ENCODE results near the gene APOA5. TPM values are rescaled to one million over a fixed set of nuclear protein-coding genes. Genes with fewer than 3 reads are reported as not detected.

APOA5 gene
- total RNA-seq, 2 donors from 2014 or later: not detected

DNA sequence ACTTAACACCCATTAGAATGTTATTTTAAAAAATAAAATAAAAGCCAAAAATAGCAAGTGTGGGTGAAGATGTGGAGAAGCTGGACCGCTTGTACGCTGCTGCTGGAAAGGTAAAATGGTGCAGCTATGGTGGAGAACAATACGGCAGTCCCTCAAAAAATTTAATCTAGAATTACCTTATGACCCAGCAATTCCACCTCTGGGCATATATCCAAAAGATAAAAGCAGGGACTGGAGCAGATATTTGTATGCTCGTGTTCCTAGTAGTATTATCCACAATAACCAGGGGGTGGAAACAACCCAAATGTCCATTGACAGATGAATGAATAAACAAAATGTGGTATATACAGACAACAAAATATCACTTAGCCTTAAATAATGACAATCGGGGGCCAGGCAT, 6.1 kb upstream of the APOA5 start:
- no peaks in the 10 kb centered on the region for H3K9me3 Mint-ChIP-seq
- H3K36me3 Mint-ChIP-seq: no peaks in the 10 kb centered on the region
- no peak overlapping the region for H3K27ac Mint-ChIP-seq
- peaks cover 0 to 3% of the 10 kb centered on the region in 2 donors for H3K4me1 Mint-ChIP-seq (ENCODE audit: low read depth in 2 of 2)
- no peak overlapping the region for H3K4me3 Mint-ChIP-seq
- no peak for ATAC-seq
- H3K27me3 Mint-ChIP-seq: peaks cover 6 to 16% of the 10 kb centered on the region in 2 donors
- no peak for DNase-seq (ENCODE audit: low spot score)

GRCh38 chr11:116796548-116796947, 4.9 kb upstream of the APOA5 start:
- no peak for DNase-seq (ENCODE audit: low spot score)
- Mint-ChIP-seq H3K9me3 (no peaks in the 10 kb centered on the region), H3K4me3 (no peak overlapping the region), H3K27me3 (peaks cover 2 to 12% of the 10 kb centered on the region in 2 donors), H3K36me3 (no peaks in the 10 kb centered on the region), H3K4me1 (ENCODE audit: low read depth in 2 of 2) (peaks cover 0 to 3% of the 10 kb centered on the region in 2 donors), H3K27ac (no peak overlapping the region)
- no peak for ATAC-seq

DNA sequence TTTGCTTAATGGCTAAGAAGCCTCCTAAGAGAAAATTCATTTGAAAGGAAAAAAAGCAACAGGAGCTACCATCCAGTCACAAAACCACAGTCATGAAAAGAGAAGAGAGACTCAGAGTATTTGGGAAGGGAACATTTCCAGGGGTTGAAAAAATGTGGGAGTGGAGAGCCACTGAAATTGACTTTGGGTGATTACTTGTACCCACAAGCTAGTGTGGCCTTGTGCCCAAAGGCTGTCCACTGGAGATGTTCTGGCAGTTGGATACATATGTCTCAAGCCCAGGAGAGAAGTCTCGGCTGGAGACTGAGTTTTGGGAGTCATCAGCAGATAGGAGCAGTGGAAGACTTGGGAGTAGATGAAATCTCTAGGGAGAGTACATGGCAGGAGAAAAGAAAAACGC, 3.2 kb upstream of the APOA5 start:
- ATAC-seq (no peak), DNase-seq (ENCODE audit: low spot score) (no peak)
- H3K36me3 Mint-ChIP-seq: no peaks in the 10 kb centered on the region
- H3K27me3 Mint-ChIP-seq: peaks cover 2 to 5% of the 10 kb centered on the region in 2 donors
- no peak overlapping the region for H3K27ac Mint-ChIP-seq
- no peaks in the 10 kb centered on the region for H3K9me3 Mint-ChIP-seq
- no peak overlapping the region for H3K4me3 Mint-ChIP-seq
- peaks cover 6 to 10% of the 10 kb centered on the region in 2 donors for H3K4me1 Mint-ChIP-seq (ENCODE audit: low read depth in 2 of 2)

DNA sequence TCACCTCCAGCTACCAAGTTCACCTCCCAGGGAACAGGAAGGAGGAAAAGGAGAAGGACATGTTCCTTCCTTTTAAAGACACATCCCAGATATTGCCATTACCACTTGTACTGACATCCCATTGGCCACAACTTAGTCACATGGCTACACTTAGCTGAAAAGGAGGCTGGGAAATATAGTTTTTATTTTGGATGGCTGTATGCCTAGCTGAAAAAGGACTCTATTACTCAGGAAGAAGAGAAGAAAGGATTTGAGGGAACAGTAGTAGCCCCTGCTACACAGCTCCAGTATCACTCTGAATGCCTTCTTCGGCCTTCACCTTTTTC, 2.1 kb upstream of the APOA5 start:
- H3K9me3 Mint-ChIP-seq: no peaks in the 10 kb centered on the region
- peaks cover 0 to under 1% of the 10 kb centered on the region in 2 donors for H3K27me3 Mint-ChIP-seq
- DNase-seq (ENCODE audit: low spot score) (no peak), ATAC-seq (no peak)
- H3K4me3 Mint-ChIP-seq: no peak overlapping the region
- H3K27ac Mint-ChIP-seq: no peak overlapping the region
- no peaks in the 10 kb centered on the region for H3K36me3 Mint-ChIP-seq
- H3K4me1 Mint-ChIP-seq (ENCODE audit: low read depth in 2 of 2): peaks cover 7 to 10% of the 10 kb centered on the region in 2 donors

- no peak for DNase-seq (ENCODE audit: low spot score)
- no peak overlapping the region for H3K27ac Mint-ChIP-seq
These were observed 1.4 kb upstream of the APOA5 start for GRCh38 chr11:116792869-116793771.

GRCh38 chr11:116792144-116792868, 627 bp upstream of the APOA5 start:
- H3K4me1 Mint-ChIP-seq (ENCODE audit: low read depth in 2 of 2): peaks cover 15 to 16% of the 10 kb centered on the region in 2 donors
- no peak overlapping the region for H3K4me3 Mint-ChIP-seq
- H3K27me3 Mint-ChIP-seq: no peaks in the 10 kb centered on the region
- DNase-seq (ENCODE audit: low spot score) (no peak), ATAC-seq (no peak)
- H3K9me3 Mint-ChIP-seq: no peaks in the 10 kb centered on the region
- no peak overlapping the region for H3K27ac Mint-ChIP-seq
- peaks cover 4% of the 10 kb centered on the region for H3K36me3 Mint-ChIP-seq

More at GRCh38 chr11:116792869-116793771, 1.4 kb upstream of the APOA5 start:
- peaks cover 13 to 15% of the 10 kb centered on the region in 2 donors for H3K4me1 Mint-ChIP-seq (ENCODE audit: low read depth in 2 of 2)
- H3K27me3 Mint-ChIP-seq: no peaks in the 10 kb centered on the region
- H3K36me3 Mint-ChIP-seq: peaks cover under 1% of the 10 kb centered on the region
- H3K9me3 Mint-ChIP-seq: no peaks in the 10 kb centered on the region
- H3K4me3 Mint-ChIP-seq: no peak overlapping the region
- ATAC-seq: no peak

DNA sequence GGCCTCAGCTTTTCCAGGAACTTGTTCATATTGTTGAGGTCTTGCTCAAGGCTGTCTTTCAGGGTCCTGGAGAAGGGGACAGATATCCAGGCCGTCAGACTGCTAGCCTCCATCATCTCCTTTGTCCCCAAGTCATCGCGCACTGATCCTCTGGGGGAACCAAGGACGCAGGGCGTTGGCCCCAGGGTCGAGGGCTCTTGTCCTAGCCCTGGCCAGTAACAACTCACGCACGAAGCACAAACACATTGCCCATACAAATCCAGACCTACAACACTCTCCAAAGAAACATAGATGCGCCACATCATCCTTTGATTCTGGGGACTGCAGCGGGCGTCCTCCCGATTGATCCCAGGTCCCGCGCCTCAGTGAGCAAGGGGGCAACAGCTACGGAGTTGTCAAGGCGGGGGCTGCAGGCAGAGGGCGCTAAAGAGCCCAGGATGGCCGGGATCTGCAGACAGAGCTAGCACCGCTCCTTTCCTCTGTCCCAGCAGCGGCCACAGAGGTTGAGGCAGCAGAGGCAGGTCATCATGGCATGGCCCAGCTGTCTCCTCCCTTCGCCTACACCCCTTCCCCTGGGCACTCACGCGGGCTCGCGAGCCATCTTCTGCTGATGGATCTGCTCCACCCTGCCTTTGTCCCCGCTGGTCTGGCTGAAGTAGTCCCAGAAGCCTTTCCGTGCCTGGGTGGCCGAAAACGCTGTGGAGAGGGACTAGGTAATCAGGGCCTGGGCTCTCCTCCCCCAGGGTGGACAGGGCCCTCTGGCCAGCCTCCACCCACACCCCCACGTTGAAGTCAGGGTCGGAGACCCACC, 472 bp downstream of the APOA5 start:
- ATAC-seq (peak; percentile 69 to 74), DNase-seq (ENCODE audit: low spot score) (peak; percentile 68)
- H3K36me3 Mint-ChIP-seq: peaks cover 12% of the 10 kb centered on the region
- H3K27me3 Mint-ChIP-seq: no peaks in the 10 kb centered on the region
- no peaks in the 10 kb centered on the region for H3K9me3 Mint-ChIP-seq
- H3K4me1 Mint-ChIP-seq (ENCODE audit: low read depth in 2 of 2): peaks cover 26 to 27% of the 10 kb centered on the region in 2 donors
- H3K4me3 Mint-ChIP-seq: no peak overlapping the region
- no peak overlapping the region for H3K27ac Mint-ChIP-seq

DNA sequence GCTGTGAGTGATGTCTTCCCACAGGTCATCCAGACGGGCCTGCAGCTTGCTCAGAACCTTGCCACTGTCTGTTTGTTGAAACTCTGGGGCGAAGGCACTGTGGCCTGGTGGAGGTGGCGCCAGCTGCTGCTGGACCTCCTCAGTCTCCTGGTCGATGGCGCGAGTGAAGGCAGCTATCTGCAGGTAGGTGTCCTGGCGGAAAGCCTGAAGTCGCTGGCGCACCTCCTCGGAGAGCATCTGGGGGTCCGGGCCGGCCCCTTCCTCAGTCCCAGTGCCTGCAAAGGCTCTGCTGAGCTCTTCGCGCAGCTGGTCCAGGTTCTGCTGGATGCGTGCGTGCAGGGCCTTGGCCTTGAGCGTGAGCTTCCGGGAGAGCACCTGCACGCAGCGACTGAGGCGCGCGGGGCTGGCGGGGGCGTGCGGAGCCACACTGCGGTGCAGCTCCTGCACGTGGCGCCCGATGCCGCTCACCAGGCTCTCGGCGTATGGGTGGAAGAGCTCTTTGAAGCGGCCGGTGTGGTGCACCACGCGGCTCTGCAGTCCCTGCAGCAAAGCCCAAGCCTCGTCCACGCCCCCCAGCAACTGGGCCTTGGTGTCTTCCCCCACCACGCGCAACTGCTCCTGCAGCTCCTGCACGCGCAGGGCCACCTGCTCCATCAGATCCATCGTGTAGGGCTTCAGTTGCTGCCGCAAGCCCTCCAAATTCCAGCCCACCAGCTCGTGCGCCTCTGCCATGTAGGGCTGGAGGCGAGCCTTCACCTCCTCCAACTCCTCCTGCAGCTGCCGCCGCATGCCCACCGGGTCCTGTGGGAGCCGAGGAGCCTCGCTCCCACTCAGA, 1.3 kb downstream of the APOA5 start:
- Mint-ChIP-seq H3K4me3 (no peak overlapping the region), H3K36me3 (peaks cover 18% of the 10 kb centered on the region), H3K4me1 (ENCODE audit: low read depth in 2 of 2) (peaks cover 29 to 34% of the 10 kb centered on the region in 2 donors), H3K27me3 (no peaks in the 10 kb centered on the region), H3K27ac (no peak overlapping the region), H3K9me3 (no peaks in the 10 kb centered on the region)
- ATAC-seq (no peak), DNase-seq (ENCODE audit: low spot score) (no peak)

GRCh38 chr11:116788975-116789374, 2.7 kb downstream of the APOA5 start:
- Mint-ChIP-seq H3K4me3 (peak overlapping the region; percentile 92), H3K9me3 (no peaks in the 10 kb centered on the region), H3K36me3 (peaks cover 32% of the 10 kb centered on the region), H3K27me3 (no peaks in the 10 kb centered on the region), H3K27ac (peak overlapping the region; percentile 94 to 97), H3K4me1 (ENCODE audit: low read depth in 2 of 2) (peaks cover 41 to 48% of the 10 kb centered on the region in 2 donors)
- ATAC-seq (no peak), DNase-seq (ENCODE audit: low spot score) (no peak)

DNA sequence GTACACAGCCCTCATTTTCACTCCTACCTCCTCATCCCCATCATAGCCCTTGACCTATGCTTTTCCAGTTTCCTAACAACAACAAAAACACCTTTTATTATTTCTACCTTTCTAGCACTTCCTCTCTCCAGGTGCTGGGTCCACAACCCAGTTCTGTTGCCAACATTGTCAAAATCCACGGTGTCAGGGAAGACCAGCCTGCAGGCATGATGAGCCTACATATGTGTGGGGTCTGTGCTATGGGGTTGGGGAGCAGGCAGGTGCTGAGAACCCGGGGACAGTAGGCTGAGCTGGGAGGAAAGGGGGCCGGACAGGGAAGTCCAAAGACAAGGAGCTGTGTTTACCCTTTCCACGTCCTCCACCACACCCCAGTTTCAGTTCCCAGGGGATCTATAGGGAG, 3.1 kb downstream of the APOA5 start:
- Mint-ChIP-seq H3K27ac (peak overlapping the region; percentile 94 to 97), H3K27me3 (no peaks in the 10 kb centered on the region), H3K4me1 (ENCODE audit: low read depth in 2 of 2) (peaks cover 41 to 50% of the 10 kb centered on the region in 2 donors), H3K36me3 (peaks cover 33% of the 10 kb centered on the region), H3K9me3 (no peaks in the 10 kb centered on the region), H3K4me3 (peak overlapping the region; percentile 92)
- DNase-seq (ENCODE audit: low spot score) (no peak), ATAC-seq (no peak)

DNA sequence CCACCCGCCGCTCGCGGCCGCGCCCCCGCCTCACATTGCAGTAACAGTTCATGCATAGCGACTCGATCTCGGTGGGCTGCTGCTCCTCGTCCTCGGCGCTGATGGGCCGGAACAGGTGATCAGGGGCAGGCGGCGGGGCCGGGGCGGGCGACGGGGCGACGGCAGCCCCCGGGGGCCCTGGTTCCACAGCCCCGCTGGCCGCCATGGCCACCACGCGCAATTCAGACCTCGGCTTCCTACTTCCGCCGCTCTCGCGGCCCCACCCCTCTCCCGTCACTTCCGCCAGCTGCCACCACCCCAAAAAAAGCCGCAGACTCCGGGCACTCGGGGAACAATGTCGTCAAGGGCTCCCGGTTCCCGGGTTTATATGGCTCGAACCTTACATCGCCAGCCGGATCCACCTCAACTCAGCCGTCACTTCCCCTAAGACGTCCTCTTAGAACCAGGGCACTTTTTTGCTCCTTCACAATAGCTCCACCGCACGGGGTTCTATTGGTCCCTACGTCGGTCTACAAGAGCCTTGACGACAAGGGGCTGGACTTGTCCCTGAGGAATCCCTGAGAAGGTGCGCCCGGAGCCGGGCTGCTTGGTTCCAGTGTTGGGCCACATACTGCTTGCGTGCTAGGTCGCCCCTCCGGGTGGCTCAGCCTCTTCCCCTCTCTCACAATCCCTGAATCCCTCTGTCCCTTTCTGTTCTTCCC, 3.7 kb downstream of the APOA5 start, which contains the start of gene ZPR1:
Gene ZPR1 (minus strand): TSS at position 238 of the 701 bp plus-strand sequence. CDS start 33 bp downstream, at position 205.
- ATAC-seq: peak; percentile 89 to 93
- peak; percentile 90 for DNase-seq (ENCODE audit: low spot score)
- Mint-ChIP-seq H3K4me1 (ENCODE audit: low read depth in 2 of 2) (peaks cover 44 to 56% of the 10 kb centered on the region in 2 donors), H3K36me3 (peaks cover 39% of the 10 kb centered on the region), H3K27ac (peak within 1 kb of the TSS; percentile 94 to 97), H3K4me3 (peak within 1 kb of the TSS; percentile 92), H3K9me3 (no peaks in the 10 kb centered on the region), H3K27me3 (no peaks in the 10 kb centered on the region)

- peak overlapping the region; percentile 92 for H3K4me3 Mint-ChIP-seq
- peaks cover 44 to 61% of the 10 kb centered on the region in 2 donors for H3K4me1 Mint-ChIP-seq (ENCODE audit: low read depth in 2 of 2)
- no peak for DNase-seq (ENCODE audit: low spot score)
- no peak for ATAC-seq
- H3K27me3 Mint-ChIP-seq: no peaks in the 10 kb centered on the region
- H3K36me3 Mint-ChIP-seq: peaks cover 44% of the 10 kb centered on the region
- H3K9me3 Mint-ChIP-seq: no peaks in the 10 kb centered on the region
- peak overlapping the region; percentile 94 to 97 for H3K27ac Mint-ChIP-seq
These were observed 4.3 kb downstream of the APOA5 start for GRCh38 chr11:116787436-116787785.

Measured in natural killer cell treated with Interleukin-12 subunit alpha and Interleukin-12 subunit beta and Interleukin-15 and Interleukin-18, amount 100 ng/mL, for 72 hours (primary cell).